ENCODE results near the gene C9orf85.
"Not testable (repeated sequence)": the region's sequence is repeated elsewhere in the genome, so short reads cannot be mapped to it uniquely, and the experiment has no call there.

The C9orf85 gene

DNA sequence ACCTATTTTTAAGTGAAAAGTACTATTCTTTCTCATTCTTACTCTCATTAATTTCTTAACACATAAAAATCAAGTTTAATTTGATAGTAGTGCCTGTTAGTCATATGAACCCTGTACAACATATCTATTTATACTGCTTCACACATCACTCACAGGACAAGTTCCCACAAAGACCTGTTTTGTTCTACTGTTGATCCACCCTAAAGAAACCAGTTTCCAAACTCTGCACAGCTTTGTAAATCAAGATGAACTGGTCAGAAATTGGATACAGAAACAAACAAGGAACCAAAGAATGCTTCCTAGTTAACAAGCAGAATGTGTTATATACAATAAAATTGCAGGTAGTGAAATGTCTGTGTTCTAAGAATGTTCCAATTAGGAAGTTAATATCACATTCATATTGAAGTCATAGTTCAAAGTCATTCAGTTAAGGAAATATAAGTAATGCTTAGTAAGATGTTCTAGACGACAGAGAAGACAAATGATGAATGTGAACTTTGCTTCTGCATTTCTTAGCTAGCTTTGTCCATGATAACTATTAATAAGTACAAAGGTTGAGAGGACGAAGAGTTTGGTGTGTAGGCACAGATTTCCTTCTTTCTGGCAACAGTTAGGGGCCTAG is 33.4 kb downstream of the C9orf85 start:
- no peak for DNase-seq

DNA sequence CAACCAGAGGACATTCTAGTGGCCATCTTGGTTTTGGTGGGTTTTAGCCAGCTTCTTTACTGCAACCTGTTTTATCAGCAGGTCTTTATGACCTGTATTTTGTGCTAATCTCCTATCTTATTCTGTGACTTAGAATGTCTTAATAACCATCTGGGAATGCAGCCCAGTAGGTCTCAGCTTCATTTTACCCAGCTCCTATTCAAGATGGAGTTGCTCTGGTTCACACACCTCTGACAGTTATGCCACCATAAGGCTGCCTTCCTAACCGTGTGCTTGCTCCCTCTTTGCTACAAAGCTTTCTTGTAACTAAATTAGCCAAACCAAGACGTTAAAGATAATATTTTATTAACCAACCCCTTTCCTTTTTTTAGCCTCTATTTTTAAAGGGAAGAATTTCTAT is 43.2 kb downstream of the C9orf85 start:
- not testable (repeated sequence) for DNase-seq

DNA sequence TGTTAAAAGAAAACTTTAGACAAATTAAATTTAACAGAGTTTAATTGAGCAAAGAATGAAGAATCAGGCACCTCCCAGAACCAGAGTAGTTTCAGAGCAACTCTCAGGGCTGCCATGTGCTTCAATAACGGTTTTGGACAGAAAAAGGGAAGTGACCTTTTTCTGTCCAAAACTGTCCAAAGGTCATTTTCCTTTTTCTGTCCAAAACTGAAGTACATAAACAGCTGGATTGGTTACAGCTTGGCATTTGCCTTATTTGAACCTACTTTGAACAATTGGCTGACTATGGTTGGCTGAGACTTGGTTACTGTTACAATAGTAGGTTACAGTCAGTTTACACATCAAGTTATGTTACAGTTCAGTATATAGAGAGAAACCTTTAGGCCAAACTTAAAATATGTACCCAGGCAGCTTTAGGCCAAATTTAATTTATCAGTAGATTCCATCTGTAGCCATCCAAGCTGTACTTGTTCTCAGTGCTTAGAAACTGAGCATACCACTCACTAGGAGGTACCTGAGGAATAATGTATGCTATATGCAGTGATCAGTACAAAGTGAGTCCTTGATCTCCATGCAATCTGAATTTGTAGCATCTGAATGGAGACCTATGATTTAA is 44.0 kb downstream of the C9orf85 start:
- no peak for DNase-seq

DNA sequence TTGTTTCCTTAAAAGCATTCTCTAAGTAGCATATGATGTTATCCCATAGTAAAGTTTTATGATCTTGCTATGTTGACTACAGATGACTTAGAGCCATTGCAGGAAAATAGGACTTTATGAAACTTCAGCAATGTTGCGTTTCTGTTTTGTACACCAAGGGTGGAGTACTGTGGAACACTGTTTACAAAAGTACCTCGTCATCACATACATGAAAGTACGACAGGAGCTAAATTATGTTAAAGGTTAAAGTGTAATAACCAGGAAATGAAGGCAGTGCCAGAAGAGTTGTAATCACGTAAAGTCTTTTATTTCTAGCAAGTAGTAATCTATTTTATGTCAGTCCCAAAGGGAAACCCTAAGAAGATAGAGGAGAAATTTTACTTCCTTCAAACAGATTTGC is 50.9 kb downstream of the C9orf85 start:
- no peak for DNase-seq

DNA sequence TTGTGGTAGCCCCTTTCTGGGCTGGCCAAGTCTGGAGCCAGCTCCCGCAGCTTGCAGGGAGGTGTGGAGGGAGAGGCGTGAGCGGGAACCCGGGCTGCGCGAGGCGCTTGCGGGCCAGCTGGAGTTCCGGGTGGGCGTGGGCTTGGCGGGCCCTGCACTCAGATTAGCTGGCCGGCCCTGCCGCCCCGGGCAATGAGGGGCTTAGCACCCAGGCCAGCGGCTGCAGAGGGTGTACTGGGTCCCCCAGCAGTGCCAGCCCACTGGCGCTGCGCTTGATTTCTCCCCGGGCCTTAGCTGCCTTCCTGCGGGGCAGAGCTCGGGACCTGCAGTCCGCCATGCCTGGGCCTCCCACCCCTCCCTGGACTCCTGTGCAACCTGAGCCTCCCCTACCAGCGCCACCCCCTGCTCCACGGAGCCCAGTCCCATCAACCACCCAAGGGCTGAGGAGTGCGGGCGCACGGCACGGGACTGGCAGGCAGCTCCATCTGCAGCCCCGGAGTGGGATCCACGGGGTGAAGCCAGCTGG is 52.1 kb downstream of the C9orf85 start:
- not testable (repeated sequence) for DNase-seq

DNA sequence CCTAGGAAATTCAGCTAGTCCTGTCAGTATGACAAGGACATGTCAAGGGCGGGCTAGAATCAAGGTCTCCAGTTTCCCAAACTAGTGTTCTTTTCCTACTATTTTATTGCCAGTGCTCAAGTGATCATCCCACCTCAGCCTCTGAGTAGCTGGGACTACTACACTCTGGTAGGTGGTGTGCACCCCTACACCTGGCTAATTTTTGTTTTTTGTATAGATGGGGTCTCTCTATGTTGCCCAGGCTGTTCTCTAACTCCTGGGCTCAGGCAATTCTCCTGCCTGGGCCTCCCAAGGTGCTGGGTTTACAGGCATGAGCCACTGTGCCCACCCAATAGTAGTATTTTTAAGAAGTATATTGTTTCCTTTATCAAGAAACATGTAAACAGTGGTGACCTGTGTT is 54.0 kb downstream of the C9orf85 start:
- no peak for DNase-seq

DNA sequence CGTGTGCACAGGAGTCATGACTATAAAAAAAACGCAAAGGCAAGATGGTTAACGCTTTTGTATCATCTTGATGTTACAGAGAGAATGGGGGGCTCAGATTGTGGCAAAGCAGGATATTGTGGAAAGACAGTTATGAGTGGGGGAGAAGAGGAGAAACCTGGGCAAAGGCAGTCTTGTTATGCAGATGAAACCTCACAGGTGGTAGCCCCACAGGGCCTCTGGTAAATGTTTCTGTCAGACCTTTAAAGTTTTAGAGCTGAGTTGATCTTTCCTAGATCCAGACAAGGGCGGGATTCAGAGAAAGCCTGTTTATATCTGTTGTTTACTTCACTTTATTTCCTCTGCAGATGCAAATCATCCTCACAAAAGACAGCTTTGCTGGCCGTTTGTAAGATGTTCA is 55.2 kb downstream of the C9orf85 start:
- DNase-seq, result no peak

DNA sequence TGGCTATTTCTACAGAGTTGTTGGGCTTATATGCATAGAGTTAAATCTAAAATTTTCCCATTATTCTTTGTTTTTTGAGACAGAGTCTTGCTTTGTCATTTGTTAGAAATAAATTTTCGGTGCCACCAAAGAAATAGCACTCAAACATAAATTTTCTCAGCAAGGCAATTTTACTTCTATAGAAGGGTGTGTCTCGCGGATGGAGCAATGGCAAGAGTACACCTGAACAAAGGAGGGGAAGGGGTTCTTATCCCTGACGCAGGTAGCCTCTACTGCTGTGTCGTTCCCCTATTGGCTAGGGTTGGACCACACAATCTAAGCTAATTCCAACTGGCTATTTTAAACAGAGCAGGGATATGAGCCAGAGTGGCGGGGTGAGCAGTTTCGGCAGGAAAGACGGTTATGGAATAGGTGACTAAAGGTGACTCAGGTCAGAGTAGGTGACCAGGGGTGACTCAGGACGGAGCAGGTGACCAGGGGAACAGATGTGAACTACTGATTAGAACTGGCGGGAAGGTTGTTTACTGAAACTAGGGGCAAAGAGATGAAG is 57.2 kb downstream of the C9orf85 start:
- no peak for DNase-seq

DNA sequence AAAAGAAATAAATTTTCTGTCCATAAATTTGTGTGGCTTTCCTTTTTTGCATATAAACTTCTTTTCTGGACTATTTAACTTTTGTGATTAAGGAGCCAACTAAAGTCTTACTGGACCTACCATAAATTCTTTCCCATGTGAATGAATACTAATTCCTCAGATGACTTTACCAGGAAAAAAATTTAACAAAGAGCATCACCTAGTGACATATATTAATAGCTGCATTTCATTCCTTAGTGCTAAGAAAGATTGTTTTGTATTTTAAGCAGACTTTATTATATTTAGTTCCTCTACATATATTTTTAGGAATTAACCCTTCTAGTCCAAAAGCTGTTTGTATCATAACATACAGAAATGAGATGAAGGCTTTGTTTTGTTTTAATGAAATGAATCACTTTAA is 64.4 kb downstream of the C9orf85 start:
- no peak for DNase-seq

DNA sequence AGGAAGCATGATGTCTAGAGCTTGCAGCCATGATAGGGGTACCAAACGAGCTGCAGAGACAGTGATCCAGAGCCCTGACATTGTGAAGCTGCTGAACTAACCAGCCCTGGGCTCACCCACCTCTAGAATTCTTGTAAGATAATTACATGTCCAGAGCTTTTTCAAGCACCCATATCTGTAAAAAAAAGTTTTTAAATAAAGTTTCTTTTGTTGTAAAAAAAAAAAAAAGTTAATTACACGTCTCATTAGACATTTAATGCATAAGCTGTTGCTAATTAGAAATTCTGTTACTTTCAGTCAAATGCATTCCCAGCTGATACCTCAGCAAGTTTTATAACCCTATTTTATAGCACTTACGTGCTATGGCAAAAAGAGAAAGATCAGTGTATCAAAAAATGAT is 65.6 kb downstream of the C9orf85 start:
- DNase-seq, result no peak

DNA sequence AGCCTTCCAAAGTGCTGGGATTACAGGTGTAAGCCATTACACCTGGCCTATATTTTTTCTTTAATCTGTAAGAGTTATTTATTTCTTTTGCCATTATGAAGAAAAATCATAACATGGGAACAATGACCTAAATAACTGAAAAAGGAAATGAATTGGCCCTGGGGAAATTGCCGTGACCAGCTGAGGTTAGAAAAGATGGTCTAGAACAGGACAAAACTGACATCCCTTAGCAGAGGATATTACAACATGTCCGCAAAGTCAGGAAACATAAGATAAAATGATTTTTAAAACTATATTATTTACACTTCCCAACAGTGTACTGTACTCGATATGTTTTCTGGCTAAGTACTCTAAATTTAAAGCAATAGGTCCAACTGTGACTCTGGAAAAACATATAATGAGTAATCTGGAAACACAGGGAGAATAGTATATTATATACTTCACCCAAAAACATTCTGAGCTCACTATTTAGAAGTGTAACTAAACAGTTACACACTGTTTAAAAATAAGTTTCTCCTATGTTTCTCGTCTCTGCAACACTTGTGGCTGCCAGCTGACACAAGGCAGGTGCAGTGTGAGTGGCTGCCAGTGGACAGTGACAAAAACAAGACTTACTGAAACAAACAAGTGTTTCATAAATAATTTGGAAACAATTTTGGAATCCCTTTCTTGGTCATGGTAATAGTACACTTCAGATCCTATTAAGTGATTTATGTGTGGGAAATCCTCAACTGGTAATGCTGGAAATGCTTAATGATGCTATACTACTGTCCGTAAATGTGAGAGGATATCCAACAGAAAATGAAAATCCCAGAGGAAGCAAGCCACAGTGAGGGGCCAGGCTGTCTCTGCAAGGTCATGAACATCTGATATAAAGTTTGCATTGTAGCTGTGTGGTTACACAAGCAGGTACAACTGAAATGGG is 69.1 kb downstream of the C9orf85 start:
- DNase-seq, result no peak

DNA sequence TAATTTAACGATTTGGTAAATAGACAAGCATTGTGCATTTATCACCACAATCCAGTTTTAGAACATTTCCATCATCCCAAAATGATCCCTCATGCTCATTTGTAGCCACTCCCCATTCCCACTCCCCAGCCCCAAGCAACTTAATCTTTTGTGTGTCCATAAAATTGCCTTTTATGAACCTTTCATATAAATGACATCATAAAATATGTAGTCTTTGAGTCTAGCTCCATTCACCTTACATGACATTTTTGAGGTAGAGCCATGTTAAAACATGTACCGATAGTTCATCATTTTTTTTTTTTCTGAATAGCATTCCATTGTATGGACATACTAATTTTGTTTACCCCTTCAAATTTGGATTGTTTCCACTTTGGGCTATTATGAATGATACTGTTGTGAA is 70.5 kb downstream of the C9orf85 start:
- no peak for DNase-seq

DNA sequence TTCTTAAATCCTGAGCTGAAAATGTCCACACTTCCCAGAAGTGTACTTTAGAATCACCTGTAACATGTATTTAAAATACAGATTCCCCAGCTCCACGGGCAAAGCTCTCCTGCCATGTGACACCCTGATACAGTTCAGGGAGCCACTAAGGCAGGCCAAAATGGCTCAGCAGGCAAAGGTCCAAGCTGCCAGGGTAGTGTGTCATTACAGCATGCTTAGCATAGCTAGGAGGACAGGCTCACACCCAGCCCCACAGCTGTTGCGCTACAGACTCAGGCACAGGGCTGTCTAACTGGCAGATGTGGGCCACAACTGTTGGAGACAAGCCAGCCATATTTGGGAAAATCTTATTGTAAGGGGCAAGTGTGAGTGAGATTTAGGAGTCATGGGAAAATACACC is 73.0 kb downstream of the C9orf85 start:
- no peak for DNase-seq

DNA sequence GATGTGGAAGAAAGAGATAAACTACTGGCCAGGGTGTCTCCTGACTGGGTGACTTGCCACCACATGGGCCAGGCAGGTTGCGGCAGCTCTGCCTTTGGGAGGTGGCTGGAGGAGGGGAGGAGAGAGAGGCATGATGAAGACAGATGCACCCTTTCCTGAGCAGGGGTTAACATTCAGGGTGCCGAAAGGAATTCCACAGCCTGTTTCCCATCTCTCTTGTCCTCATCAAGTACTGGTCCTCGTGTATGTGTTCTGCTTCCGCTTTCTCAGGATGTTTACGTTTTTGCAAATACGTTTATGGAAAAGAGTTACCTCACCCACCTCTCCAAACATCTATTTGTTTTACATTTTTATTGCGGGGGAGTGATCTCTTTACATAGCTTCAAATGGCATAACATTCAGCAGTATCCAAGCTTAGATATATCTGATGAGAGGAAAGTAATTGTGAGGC is 73.4 kb downstream of the C9orf85 start:
- DNase-seq, result no peak

DNA sequence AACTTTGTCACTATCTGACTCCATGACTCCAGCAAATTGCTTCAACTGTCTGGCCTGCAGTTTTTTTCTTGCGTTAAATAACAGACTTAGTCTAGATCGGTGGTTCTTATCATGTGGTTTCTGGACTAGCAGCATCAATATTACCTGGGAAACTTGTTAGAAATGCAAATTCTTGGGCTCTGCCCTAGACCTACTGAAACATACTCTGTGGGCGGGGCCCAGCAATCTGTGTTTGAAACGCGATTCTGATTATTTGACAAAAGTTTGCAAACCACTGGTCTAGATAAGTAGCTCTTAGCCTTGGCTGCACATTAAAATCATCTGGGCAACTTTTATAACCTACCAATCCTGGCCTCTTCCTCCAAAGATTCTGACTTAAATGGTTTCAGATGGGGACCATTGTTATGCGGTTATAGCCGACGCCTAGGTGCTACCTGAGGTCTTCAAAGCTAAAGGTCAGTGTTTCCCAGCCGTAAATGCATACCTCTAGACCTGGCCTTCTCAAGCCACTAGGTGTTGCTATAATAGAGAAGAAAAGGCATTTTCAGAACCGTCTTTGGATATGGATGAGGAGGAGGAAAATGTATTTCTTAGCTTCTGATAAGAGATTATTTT is 74.0 kb downstream of the C9orf85 start:
- no peak for DNase-seq

DNA sequence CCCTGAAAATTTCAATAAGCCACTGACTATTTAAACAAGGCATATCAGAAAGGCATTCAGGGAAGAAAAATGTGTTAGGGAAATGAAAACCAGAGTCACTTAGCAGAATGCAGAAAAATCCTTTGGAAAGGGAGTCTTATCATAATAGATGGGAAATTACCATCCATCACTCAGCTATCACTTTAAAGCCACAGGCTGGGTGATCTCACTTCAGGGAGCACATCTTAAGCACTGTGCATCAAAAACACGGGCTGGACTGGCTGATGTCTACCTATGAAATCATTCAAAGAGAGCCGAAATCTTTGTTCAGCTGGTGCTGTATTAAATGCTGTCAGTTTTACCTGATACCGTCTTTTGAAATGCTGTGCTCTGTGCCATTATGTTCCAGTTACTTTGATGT is 75.5 kb downstream of the C9orf85 start:
- no peak for DNase-seq

DNA sequence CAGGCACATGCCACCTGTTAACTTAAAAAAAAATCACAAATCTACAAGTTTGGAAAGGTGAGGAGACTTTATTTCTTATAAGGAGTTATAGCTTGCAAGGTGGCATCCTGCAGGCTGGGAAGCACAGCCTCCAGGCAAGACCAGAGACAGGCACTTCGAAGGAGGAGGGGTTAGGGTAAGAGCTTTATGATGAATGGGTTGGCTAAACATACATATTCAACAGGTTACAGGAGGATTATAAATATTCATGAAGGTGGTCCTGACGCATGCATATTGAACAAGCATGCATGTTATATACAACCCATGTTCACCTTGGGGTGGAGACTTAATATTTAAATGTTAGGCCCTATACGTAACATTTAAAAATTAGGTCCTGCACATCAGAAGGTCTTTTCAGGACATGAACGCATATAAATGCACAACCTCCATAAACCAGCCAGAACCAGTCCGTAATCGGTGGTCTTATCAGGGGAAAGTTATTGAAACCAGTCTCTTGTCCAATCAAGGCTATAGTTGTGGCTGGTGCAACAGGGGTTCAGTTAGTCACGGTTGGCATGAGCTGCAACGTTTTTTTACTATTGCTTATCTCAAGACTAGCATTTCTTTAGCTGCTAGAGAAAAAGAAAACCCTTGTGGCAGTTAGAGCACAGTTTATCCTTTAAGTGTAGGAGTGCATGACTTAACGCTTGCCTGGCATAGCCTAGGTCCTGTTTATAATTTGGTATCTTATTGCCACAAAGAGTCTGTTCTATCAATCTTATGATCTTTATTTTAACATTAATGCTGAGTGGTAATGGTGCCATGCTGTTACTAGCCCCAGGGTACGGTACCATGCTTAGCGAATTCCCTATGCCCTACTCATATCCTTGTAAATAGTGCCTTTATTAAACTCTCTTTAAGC is 76.3 kb downstream of the C9orf85 start:
- no peak for DNase-seq

DNA sequence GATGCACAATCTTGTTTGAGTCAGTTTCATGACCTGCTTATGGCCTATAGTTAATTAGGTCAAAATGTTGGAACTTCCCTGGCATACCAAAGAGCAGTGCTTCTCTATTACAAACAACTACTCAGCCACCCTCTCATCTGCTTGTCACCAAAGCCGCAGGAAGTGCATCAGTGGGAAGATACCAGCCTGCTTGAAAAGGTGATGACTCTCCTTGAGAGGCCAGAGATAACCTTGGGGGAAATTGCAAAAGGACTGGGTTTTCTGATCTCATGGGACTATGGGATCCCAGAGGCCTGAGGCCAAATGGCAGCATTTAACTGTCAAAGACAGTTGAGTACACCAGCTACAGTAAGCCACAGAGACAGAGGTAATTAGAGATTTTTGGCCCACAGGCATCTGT is 79.0 kb downstream of the C9orf85 start:
- DNase-seq, result no peak

DNA sequence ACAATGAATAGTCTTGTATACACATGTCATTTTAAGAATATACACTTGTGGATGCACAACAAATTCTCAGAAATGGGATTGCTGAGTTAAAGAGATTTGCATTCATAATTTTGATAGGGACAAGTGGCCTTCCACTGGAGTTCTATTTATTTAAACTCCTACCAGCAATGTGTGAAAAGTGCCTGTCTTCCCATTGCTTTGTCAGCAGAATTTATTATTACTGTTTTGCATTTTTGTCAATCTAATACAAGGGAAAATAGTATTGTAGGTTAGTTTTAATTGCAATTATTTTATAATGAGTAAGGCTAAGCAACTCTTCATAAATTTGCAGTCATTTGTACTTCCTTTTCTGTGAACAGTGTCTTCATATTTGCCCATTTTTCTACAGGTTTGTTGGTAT is 94.0 kb downstream of the C9orf85 start:
- no peak for DNase-seq

DNA sequence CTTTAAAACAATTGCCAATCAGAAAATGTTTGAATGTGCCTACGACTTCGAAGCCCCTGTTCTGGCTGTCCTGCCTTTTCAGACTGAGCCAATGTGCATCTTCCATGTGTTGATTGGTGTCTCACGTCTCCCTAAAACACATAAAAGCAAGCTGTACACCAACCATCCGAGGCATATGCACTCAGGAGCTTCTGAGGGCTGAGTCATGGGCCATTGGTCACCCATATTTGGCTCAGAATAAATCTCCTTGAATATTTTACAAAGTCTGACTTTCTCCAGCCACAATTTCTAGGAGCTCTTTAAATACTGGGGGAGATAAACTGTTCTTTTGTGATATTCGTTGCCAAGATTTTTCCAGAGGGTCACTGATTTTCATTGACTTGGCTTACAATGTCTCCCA is 95.1 kb downstream of the C9orf85 start:
- DNase-seq, result no peak

DNA sequence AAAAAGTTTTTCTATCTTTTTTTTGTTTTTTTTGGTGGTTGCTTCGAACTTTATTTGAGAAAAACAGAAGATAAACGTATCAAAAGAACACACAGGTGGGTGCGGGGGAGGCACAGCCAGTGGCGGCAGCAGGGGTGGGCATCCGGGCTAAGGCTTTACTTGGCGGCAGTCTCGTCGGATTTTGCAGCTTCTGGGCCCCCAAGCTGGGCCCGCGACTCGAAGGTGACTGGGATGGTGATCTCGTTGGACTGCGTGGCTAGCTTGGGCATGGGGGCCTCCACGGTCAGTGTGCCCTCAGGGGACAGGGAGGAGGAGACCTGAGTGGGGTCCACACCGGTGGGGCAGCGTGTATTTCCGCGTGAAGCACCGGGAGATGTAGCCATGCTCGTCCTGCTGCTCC is 96.3 kb downstream of the C9orf85 start:
- not testable (repeated sequence) for DNase-seq

DNA sequence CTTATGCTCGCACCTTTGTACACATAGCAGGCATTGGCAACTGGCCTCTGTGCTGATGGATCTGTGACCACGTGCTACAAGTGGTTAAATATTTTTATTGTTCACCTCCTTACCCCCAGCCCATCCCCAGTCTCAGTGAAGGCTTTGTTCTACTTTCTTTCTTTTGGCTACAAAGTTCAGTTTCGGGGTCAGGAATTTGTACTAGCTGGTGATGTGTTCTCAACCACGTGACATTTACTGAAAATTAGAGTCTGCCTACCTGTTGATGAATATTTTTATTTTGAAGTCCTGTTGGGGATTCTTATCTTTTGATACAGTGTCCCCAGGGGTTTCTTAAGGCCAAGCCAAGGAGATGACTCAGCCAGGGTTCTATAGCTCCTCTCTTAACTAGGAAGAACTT is 101.2 kb downstream of the C9orf85 start:
- no peak for DNase-seq

Measured in GDM1 (cell line).